ENCODE data around the gene TRMT2B. TPM values are rescaled to one million over a fixed set of nuclear protein-coding genes. Genes with fewer than 3 reads are reported as not detected.

Gene TRMT2B
- total RNA-seq (10 to 100 TPM in 4 of 5 donors, 1 to 10 TPM in 1; 5.3 to 33.5 (median 17.7) TPM), polyA plus RNA-seq (10 to 100 TPM in 1 of 3 donors, 1 to 10 TPM in 2; 6.2 to 11.0 (median 8.1) TPM)
- long read RNA-seq, donor 1: 0 reads
- long read RNA-seq, donor 2: 0 reads
- long read RNA-seq, donor 3: 0 reads
- long read RNA-seq, donor 4: 0 reads
- long read RNA-seq, donor 5: 0 reads
- long read RNA-seq, donor 6: 0 reads
- long read RNA-seq, donor 7, partial matches to known transcripts: 0 of 1 reads
- long read RNA-seq, donor 7, other reads (novel, unspliced or antisense): 0 of 1 reads
- long read RNA-seq, donor 8: 0 reads
- long read RNA-seq, donor 9: 0 reads
- long read RNA-seq, donor 10: 0 reads

DNA sequence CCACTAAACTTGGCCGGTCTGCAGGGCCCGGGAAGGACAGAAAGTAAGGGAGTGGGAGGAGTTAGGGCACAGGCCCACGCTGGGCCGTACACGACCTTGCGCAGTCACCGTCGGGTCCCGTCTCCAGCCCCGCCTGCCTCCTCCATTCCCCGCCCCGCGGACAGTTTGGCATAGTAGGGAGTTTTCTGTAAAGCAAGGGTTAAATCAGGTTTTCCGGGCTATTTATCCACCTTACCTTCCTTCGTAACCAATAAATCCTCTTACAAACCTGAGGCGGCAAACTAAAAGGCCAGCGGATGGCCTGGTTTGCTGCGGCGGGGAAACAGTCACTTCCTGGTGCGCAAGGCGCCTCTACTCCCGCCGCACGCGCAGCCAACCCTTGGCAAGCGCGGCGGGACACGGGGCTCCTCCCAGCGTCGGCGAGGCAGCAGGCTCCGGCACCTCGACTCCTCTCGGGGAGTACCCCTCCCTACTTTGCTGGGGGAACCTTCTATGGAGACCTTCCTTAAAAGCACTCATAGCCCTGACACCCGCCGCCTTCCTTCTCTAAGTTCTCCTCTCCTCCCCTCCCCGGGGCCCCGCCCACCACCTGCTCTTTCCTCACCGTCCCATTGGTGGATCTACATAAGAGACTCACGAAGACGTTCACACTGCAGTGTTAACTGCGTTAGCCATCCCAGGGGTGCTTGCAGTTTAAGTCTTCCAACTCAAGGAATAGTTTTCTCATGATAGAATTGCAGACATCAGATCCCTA lies at the start of gene TRMT2B:
Gene TRMT2B, minus strand, starts transcription at position 563 of the 754 bp plus-strand sequence. CDS start 9,822 bp downstream, outside the sequence.
- Histone ChIP-seq H3K27me3 (peaks cover 0 to 3% (median 0%) of the 10 kb centered on the region in 3 donors), H3K9me3 (no peaks in the 10 kb centered on the region), H3K27ac (peak within 1 kb of the TSS; percentile 65 to 94 (median 92)), H3K36me3 (no peaks in the 10 kb centered on the region), H3K4me3 (peak within 1 kb of the TSS; percentile 50 to 58 (median 54)), H3K4me1 (peaks cover 0 to 13% (median 9%) of the 10 kb centered on the region in 4 donors)
- TF ChIP-seq POLR2A (IDR thresholded peaks at IDR 0.05) (no peak), EP300 (IDR thresholded peaks at IDR 0.05) (no peak), POLR2AphosphoS5 (IDR thresholded peaks at IDR 0.05) (peak in 1 of 3 donors; percentile 9)
- 1 to 36% (median 9%) methylated on average over 12 to 43 of the region's 43 CpGs for WGBS, 5 donors
- intact Hi-C loops (cut with DNase I; ENCODE audit: low total_unique reads): no loop called here
- DNase-seq: peak; percentile 80 to 89

DNA sequence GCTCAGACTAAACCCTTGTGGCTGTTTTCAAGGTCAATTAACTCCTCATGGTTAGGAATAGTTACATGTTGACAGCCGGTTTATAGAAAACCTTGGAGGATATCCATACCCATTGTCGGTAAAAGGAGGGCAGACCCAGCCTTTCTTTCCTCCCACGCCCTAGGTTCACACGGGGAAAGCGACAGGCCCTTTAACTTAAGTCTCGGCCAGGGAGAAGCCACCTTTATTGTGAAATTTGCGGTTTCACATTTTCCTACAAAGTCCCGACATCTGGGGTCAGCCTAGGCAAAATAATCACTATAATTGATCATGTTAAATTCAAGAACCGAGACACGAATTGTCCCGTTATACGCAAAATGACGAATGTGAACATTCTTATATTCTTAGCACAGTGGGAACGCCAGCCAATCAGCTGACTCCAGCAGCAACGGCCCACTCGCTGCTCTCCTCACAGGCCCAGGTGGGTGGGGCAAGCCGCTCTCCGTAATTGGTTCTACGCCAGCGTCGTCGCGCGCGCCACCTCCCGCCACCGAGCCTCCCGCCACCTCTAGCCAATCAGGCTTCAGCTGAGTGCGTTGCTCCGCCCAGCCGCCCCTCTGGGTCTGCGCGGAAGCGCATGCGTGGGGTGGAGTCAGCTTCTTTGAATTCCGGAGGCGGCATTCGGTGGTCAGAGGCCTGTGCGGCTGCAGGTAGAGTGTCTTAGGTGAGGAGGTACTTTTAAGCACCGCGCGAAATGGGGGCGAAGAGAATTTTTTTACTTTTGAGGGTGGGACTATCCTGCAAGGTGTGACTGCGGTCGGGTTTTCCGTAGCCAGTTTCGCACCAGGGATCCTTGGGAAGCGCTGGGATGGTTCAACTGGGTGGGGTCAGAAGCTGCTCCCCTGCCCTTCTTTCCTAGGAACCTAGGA lies 45.9 kb upstream of the TRMT2B start, which contains the start of gene CENPI:
Gene CENPI, plus strand, starts transcription at position 659 of the 908 bp plus-strand sequence. CDS start 2,867 bp downstream, outside the sequence.
- peak within 1 kb of the TSS; percentile 54 to 83 (median 77) for H3K27ac ChIP-seq

GRCh38 chrX:101091817-101092216 lies 39.9 kb upstream of the TRMT2B start:
- intact Hi-C loops (cut with DNase I; ENCODE audit: low total_unique reads): no loop called here
- Histone ChIP-seq H3K27me3 (no peaks in the 10 kb centered on the region), H3K4me1 (no peaks in the 10 kb centered on the region), H3K27ac (no peak overlapping the region), H3K4me3 (no peak overlapping the region), H3K36me3 (no peaks in the 10 kb centered on the region), H3K9me3 (no peaks in the 10 kb centered on the region)
- WGBS, 5 donors: 81 to 100% (median 95%) methylated on average over 1 of the region's 1 CpG
- TF ChIP-seq POLR2A (IDR thresholded peaks at IDR 0.05) (no peak), POLR2AphosphoS5 (IDR thresholded peaks at IDR 0.05) (no peak), CTCF (IDR thresholded peaks at IDR 0.05) (no peak)
- DNase-seq: no peak

More for the DNA sequence above, 45.9 kb upstream of the TRMT2B start, which contains the start of gene CENPI:
- Histone ChIP-seq H3K4me3 (peak within 1 kb of the TSS; percentile 40 to 48 (median 46)), H3K27me3 (peaks cover 0 to 3% (median 0%) of the 10 kb centered on the region in 3 donors), H3K9me3 (no peaks in the 10 kb centered on the region), H3K4me1 (peaks cover 0 to 8% (median 5%) of the 10 kb centered on the region in 4 donors), H3K36me3 (no peaks in the 10 kb centered on the region)
- 0 to 47% (median 5%) methylated on average over 26 to 48 of the region's 48 CpGs for WGBS, 5 donors
- intact Hi-C loops (cut with DNase I; ENCODE audit: low total_unique reads): no loop called here
- TF ChIP-seq EP300 (IDR thresholded peaks at IDR 0.05): no peak
- TF ChIP-seq POLR2AphosphoS5 (IDR thresholded peaks at IDR 0.05): peak in 2 of 3 donors; percentile 53 to 57
- peak in 1 of 4 donors; percentile 43 for TF ChIP-seq POLR2A (IDR thresholded peaks at IDR 0.05)
- TF ChIP-seq CTCF (IDR thresholded peaks at IDR 0.05): no peak
- peak; percentile 93 to 98 for DNase-seq

DNA sequence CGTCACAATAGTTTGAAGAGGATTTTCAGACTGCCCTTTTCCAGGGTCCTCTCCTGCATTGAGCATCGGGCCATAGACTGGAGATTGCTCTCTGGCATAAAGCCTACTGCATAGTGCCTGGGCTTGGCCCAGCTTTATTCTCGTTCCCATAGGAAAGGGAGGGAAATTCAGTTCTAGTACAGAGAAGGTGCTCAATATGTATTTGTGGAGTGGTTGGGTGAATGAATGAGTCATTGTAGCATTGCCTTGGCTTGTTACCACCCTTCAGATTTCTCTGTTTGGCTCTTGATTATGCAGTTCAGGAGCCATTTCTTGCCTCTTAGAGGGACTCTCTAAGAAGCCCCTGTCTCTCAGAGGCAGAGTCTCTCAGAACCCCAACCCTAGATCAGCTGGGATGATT lies 29.3 kb upstream of the TRMT2B start:
- no peaks in the 10 kb centered on the region for H3K36me3 ChIP-seq
- no peak for DNase-seq
- peaks cover 0 to 6% (median 0%) of the 10 kb centered on the region in 4 donors for H3K4me1 ChIP-seq
- WGBS, 5 donors: 56 to 67% (median 62%) methylated on average over 3 of the region's 3 CpGs
- peaks cover 0 to 14% (median 0%) of the 10 kb centered on the region in 3 donors for H3K27me3 ChIP-seq
- no peaks in the 10 kb centered on the region for H3K9me3 ChIP-seq
- no peak overlapping the region for H3K4me3 ChIP-seq
- H3K27ac ChIP-seq: no peak overlapping the region
- TF ChIP-seq CTCF (IDR thresholded peaks at IDR 0.05): no peak
- intact Hi-C loops (cut with DNase I; ENCODE audit: low total_unique reads): no loop called here
